ENCODE results near the gene RTKN. TPM values are rescaled to one million over a fixed set of nuclear protein-coding genes. Genes with fewer than 3 reads are reported as not detected.

Gene RTKN
- total and polyA plus RNA-seq, 10 of the 15 experiments (the other 5 are each of a cell fraction or from before 2014, with no cell fraction given): 0.50 to 12.3 (median 5.4) TPM

GRCh38 chr2:74457549-74458131 is 15.9 kb upstream of the RTKN start (continued):
- peak; percentile 13 to 16; a peak in 1 of 4 replicates for TF ChIP-seq BHLHE40 (IDR thresholded peaks at IDR 0.05; ENCODE audit: borderline replicate concordance in 1 of 2, low read depth in 2 of 2, low read length in 1 of 2)
- TF ChIP-seq PKNOX1 (IDR thresholded peaks at IDR 0.05): no peak
- 0 out of 2 replicates have a peak, but pooled peaks have one; percentile 32 for TF ChIP-seq TAF1 (IDR thresholded peaks at IDR 0.05; ENCODE audit: borderline replicate concordance, low read depth, low read length)
- peak in 1 of 2 experiments; percentile 42; a peak in 1 of 3 replicates for TF ChIP-seq EGR1 (IDR thresholded peaks at IDR 0.05; ENCODE audit: borderline replicate concordance in 1 of 2, low read depth in 2 of 2, low read length in 2 of 2)
- no peak for TF ChIP-seq ZZZ3 (IDR thresholded peaks at IDR 0.05; ENCODE audit: control insufficient read depth, insufficient read length, low read depth)
- TF ChIP-seq POU2F2 (IDR thresholded peaks at IDR 0.05; ENCODE audit: borderline replicate concordance, low read depth, low read length): peak; percentile 52; the same call in 1 of the 3 replicates
- peak; percentile 69 for TF ChIP-seq GABPA (IDR thresholded peaks at IDR 0.05; ENCODE audit: low read depth)
- TF ChIP-seq, protein P1, sequence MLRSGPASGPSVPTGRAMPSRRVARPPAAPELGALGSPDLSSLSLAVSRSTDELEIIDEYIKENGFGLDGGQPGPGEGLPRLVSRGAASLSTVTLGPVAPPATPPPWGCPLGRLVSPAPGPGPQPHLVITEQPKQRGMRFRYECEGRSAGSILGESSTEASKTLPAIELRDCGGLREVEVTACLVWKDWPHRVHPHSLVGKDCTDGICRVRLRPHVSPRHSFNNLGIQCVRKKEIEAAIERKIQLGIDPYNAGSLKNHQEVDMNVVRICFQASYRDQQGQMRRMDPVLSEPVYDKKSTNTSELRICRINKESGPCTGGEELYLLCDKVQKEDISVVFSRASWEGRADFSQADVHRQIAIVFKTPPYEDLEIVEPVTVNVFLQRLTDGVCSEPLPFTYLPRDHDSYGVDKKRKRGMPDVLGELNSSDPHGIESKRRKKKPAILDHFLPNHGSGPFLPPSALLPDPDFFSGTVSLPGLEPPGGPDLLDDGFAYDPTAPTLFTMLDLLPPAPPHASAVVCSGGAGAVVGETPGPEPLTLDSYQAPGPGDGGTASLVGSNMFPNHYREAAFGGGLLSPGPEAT (IDR thresholded peaks at IDR 0.05; ENCODE audit: low read depth): peak; percentile 88
- peak; percentile 46; the same call in 1 of the 2 replicates for TF ChIP-seq YY1 (IDR thresholded peaks at IDR 0.05; ENCODE audit: low read depth, low read length)
- TF ChIP-seq ZNF217 (IDR thresholded peaks at IDR 0.05): peak; percentile 21; the same call in 1 of the 2 replicates
- TF ChIP-seq, protein P2, sequence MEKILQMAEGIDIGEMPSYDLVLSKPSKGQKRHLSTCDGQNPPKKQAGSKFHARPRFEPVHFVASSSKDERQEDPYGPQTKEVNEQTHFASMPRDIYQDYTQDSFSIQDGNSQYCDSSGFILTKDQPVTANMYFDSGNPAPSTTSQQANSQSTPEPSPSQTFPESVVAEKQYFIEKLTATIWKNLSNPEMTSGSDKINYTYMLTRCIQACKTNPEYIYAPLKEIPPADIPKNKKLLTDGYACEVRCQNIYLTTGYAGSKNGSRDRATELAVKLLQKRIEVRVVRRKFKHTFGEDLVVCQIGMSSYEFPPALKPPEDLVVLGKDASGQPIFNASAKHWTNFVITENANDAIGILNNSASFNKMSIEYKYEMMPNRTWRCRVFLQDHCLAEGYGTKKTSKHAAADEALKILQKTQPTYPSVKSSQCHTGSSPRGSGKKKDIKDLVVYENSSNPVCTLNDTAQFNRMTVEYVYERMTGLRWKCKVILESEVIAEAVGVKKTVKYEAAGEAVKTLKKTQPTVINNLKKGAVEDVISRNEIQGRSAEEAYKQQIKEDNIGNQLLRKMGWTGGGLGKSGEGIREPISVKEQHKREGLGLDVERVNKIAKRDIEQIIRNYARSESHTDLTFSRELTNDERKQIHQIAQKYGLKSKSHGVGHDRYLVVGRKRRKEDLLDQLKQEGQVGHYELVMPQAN (conservative IDR thresholded peaks at IDR 0.05): peak; percentile 82
- TF ChIP-seq, protein P3, sequence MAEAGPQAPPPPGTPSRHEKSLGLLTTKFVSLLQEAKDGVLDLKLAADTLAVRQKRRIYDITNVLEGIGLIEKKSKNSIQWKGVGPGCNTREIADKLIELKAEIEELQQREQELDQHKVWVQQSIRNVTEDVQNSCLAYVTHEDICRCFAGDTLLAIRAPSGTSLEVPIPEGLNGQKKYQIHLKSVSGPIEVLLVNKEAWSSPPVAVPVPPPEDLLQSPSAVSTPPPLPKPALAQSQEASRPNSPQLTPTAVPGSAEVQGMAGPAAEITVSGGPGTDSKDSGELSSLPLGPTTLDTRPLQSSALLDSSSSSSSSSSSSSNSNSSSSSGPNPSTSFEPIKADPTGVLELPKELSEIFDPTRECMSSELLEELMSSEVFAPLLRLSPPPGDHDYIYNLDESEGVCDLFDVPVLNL (IDR thresholded peaks at IDR 0.05; ENCODE audit: low read depth, low read length): no peak
- TF ChIP-seq ETV6 (conservative IDR thresholded peaks at IDR 0.05 in 1 of 2, IDR thresholded peaks at IDR 0.05 in 1 of 2; ENCODE audit: borderline replicate concordance in 1 of 2, low read depth in 1 of 2): 0 out of 4 replicates have a peak, but pooled peaks of 1 of the 2 experiments have one; percentile 15
- peak; percentile 91 to 96 for TF ChIP-seq IKZF2 (IDR thresholded peaks at IDR 0.05)
- 0 out of 2 replicates have a peak, but pooled peaks have one; percentile 18 for TF ChIP-seq CBX5 (IDR thresholded peaks at IDR 0.05; ENCODE audit: low read depth)
- peak; percentile 69; the same call in 1 of the 2 replicates for TF ChIP-seq ZBTB40 (IDR thresholded peaks at IDR 0.05; ENCODE audit: borderline replicate concordance)
- TF ChIP-seq EED (IDR thresholded peaks at IDR 0.05; ENCODE audit: low read depth): peak; percentile 93
- TF ChIP-seq STAT1 (conservative IDR thresholded peaks at IDR 0.05): 0 out of 2 replicates have a peak, but pooled peaks have one; percentile 75
- TF ChIP-seq FOXK2 (IDR thresholded peaks at IDR 0.05): no peak
